22Rv1 (cell line): Measurements from ENCODE around the gene RTN4RL1.

Source experiments
- CTCF ChIP-seq: fragments of 450-650 bp; IDR thresholded peaks from 2 replicates; pipeline ENCODE4 v1.5.1; 2017; ENCODE audit warnings: mild to moderate bottlenecking
- ZFX ChIP-seq: fragments of 450-650 bp; IDR thresholded peaks from 2 replicates; pipeline ENCODE4 v1.6.1; 2017; ENCODE audit warnings: antibody characterized with exemption, borderline replicate concordance

- TF ChIP-seq CTCF (no peak), ZFX (no peak)
These were observed 52.5 kb downstream of the RTN4RL1 start for GRCh38 chr17:1972487-1973160.
